Stimulated activated CD8-positive, alpha-beta memory T cell treated with anti-CD3 and anti-CD28 coated beads, Interleukin-7, amount 100 ng/mL, for 1 hour (primary cell): Measurements from ENCODE around the gene DCTN4.

Source experiments
- DNase-seq, 2 donors: peaks; one replicate each; pipeline ENCODE4 v3.0.0-alpha.2; 2020; ENCODE audit warnings: low read depth in 2 of 2

DCTN4 gene

DNA sequence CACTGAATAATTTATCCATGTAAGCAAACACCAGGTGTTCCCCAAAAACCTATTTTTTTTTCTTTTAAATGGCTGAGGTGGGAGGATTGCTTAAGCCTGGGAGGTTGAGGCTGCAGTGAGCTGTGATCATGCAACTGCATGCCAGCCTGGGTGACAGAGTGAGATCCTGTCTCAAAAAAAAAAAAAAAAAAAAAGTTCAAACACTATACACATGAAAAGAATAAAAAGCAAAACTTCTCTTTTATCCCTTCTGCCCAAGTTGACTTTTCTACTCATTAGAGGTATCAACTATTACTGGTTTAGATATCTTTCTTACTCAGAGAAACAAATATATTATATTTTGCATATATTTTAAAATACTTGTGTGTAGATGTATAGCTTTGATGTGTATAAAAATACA is 17.8 kb downstream of the DCTN4 start:
- DNase-seq, result no peak

DNA sequence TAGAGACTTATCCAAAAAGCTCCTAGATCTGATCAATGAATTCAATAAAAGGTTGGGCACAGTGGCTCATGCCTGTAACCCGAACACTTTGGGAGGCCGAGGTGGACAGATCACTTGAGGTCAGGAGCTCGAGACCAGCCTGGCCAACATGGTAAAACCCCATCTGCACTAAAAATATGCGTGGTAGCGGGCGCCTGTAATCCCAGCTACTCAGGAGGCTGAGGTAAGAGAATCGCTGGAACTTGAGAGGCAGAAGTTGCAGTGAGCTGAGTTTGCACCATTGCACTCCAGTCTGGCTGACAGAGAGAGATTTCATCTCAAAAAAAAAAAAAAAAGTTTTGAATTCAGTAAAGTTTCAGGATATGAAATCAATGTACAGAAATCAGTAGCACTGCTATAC is 20.0 kb downstream of the DCTN4 start:
- DNase-seq, result no peak

DNA sequence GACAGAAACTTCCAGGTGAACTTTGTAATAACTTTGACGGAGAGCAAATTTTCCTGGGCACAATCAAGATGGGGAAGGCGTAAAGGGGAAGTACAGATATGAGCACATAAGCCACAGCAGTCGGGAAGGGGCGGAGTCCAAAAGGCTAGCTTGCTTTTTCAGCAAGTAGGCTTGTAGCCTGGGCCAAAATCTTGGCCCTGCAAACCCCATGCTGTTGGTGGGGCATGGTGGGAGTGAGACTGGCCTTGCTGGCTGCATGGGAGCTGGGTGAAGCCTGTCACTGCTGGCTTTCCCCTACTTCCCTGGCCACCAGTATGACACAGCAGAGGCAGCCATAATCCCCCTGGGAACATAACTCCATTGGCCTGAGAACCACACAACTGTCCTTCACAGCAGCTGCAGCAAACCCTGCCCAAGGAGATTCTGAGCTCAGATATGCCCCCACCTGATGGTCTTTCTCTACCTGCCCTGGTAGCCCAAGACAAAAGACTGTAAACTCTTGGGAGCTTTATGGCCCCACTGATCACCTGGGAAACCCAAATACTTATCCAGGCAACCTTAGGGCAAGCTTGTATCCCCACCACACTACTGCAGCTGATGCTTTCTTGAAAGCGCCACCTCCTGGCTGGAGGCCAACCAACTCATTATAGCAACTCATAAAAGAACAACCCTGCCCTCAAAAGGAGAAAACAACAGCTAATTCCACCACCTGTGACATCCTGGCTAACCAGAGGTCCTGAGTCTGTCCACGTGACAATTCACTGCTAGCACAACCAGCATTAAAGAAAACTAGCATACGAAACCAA is 24.0 kb downstream of the DCTN4 start:
- no peak for DNase-seq

DNA sequence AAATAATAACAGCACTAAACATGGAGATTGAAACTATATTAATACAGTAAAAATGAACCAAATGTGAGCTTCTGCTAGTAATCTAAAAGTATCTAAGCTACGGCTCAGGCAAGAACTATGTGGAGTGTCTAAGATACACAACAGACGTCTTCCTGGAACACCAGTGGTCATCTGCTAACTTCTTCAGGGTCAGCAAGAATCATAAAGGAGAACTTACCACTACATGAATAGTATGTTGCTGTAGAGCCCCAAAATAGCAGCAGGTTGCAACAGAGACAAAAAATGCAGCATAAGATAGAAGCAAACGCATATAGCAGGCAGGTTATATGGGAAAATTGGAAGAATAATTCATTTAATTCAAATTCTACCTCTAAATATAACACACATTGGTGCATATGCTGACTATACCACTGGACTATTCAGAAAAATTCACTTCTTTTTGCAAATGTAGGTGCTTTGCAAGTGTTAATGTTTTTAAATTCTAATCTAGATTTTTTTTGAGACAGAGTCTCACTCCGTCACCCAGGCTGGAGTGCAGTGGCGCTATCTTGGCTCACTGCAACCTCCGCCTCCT is 27.1 kb downstream of the DCTN4 start:
- DNase-seq, result no peak

DNA sequence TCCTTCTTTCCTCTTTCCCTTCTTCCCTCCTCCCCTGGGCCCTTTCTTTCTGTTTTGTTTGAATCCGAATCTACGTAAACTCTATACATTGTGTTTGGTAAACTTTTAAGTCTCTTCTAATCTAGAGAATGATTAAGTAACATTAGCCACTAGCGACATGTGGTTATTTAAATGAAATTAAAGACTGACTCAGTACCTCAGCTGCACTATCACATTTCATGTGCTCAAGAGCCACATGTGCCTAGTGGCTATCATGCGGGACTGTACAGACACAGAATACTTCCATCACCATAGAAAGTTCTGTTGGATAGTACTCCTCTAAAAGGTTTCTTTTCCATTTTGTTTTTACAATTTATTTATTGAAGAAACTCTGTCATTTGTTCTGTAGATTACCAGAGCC is 29.0 kb downstream of the DCTN4 start:
- DNase-seq, result no peak

DNA sequence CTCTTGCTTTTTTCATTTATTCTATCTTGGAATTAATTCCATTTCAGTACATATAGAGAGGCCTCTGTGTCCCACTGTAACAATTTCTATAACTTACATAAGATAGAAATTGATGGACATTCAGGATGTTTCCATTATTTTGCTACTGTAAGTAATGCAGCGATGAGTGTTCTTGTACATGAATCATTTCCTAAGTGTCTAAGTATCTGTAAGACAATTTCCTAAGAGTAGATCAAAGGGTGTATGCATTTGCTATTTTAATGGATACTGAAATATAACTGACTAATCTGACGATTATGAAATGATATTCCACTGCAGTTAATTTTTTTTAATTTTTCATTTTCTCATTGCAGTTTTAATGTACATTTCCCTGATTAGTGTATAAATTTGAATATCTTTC is 35.0 kb downstream of the DCTN4 start:
- no peak for DNase-seq

DNA sequence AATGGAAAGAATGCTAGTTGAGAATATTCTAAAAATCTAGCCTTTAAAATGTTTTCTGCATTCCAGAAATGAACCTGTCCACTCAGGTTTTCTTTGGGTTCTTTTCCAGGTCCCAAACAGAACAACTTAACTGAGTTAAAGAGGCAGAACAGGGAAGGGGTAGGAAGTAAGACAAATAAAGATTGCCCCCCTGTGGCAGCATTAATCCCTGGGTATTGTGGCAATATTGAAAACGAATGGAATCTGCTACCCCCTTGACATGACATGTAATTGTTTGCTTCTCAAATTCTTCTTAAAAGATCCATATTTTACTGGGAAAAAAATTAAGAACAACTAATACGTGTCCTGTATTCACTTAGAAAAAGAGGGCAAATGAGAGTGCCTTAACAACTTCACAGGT is 48.7 kb downstream of the DCTN4 start:
- DNase-seq, result no peak

DNA sequence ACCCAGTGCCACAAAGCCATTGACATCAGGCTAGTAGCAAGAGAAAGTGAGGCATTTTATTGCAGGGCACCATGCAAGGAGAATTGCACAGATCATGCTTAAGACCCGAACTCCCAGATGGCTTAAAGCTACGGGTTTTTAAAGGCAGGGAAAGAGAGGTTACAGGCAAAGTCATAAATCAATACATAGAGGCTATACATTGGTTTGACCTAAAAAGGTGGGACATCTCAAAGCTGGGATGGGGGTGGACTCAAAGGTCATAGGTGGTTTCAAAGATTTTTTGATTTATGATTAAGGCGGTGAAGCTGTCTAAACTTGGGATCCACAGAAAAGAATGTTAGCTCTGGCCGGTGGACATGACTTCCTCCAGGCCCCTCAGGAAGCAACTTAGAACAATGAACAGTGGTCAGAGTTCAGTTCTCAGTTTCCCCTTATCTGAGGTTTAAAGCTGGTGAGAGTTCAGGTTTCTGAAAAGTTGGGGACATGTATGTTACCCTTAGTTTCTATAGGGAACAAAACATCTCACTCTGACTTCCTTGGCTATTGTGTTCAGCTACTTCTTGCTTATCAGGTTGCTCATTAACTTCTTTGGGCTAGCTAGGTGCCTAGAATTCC is 51.9 kb downstream of the DCTN4 start:
- no peak for DNase-seq

DNA sequence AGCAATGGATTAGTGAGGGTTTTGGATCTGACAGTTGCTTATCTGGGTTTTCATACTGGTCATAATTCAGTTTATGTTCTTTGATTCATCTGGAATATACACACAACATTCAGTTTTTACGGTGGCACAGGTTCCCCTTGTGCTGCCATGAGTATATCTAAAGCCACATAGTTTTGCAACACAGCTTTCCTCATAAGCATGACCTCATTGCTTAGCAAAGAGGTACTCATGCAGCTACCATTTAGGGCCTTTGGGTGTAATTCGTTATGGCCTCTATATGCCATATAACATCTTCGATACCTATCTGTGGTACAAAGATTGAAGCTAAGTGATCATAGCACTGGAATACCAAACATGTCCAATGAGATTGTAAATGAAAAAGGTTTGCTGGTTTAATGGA is 55.1 kb downstream of the DCTN4 start:
- DNase-seq, result no peak

DNA sequence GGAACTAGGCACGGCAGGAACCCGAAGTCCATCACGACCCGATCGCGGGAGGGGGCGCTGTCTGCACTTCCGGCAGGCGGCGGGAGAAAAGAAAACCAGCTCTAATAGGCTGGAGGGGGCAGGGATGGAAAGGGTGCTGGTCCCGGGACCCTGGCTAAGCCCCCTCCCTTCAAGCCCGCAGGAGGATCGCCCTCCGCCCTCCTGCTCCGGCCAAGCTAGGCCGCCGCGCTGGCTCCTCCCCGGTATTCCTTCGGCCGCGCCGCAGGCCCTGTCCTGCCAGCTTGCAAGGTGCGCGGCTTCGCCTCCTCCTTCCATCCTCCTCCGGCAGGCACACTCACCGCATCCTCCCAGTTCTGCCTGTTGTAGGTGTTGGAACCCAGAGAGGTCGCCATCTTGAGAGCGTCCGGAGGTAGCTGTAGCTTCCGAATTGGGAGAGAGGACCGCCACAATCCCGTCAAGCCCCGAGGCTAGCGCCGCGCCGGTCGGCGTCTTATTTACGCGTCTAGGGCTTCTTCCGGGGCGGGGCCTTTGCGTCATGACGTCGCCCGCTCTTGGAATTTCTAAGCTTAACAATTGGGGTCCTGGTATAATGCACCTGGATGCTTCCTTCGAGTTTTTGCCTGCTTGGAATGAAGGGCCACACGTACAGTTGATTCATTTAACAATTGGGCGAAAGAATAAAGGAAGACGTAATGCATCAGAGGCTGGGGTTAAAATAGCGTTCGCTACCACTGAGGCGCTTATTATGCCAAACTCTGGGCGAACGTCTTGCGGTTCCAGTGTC is 58.0 kb downstream of the DCTN4 start, which contains the start of gene RBM22:
Gene RBM22, minus strand, starts transcription at position 469 of the 784 bp plus-strand sequence. Its CDS starts 77 bp downstream, at position 392.
- DNase-seq, result peak; percentile 82 to 85

DNA sequence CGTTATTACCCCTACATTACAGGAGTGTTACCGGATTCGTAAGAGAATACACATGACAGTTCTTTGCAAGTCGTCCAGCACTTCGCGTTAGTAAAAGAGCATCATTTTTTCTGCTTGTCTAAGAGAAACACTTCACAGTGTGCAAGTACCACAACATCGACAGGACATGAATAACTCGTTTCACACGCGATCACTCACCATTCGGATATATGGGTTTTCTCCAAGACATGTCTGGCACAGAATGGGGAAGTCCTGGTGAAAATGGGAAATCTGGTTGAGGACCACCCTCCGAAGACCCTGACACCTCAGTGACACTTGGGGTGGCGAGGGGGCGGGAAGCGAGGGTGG is 58.6 kb downstream of the DCTN4 start:
- DNase-seq, result no peak

DNA sequence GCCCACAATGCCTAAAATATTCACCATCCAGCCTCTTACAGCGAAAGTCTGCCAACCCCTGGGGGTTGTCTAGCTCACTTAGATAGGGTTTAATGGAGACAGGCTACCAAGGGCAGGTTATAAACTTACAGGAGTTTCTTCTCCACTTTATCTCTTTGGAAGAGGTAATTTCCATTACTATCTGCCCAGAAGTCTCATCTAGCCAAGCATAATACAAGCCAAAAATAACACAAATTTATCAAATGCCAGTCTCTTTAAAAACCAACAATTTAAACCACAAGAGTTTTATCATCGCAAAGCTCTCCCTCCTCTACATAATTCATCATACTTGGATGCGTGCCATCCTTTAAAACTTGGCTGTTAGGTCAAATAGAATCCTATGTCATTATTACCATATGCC is 64.2 kb downstream of the DCTN4 start:
- DNase-seq, result no peak

DNA sequence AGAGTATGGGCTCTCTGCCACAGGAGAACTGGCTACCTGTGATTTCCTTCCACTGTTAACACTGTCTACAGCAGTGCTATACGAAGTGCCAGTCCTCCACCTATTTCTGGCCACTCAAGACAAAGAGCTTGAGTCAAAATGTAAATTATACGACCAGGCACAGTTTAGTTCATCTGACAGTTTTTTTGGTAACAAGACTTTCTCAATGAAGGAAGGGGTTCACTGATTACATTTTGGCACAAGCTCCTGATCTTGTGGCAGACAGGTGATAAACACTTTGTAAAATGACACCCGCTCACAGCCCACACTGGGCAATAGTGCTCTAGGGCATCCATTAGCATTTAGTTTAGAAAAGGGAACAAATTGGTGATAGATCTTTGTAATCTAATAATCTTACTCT is 66.5 kb downstream of the DCTN4 start:
- no peak for DNase-seq

DNA sequence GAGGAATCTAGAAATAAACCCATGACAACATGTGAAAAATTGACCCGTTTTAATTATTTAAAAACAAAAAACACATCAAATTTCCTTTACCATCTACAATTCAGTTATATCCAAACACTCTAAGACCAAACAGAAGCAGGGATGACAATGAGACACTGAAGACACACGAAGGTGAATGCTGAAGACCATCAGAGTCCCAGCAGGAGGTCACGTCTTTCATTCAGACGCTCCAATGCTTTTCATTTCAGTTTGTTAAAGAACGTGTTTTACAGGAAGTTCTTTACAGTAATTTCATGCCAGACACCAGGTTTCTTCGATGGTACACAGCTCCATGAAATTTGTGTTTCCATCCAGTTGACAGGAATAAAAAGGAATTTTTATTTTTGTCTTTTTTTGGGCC is 68.1 kb downstream of the DCTN4 start:
- DNase-seq, result no peak

DNA sequence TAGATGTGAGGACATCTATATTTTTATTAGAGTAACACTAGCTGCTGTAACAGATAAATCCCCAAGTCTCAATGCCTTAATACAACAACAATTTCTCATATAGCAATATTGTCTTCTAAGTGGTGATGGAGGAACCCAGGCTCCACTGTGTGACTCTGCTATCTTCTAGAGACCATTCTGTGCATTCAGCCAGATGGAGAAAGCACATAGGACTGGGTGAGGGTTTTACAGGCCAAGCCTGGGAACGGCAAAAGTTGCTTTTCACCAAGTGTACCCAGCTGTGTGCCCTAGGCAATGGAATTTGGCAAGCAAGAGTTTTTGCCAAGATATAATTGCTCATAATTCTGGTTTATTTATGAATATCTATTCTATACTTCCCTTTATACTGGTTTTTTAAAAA is 69.7 kb downstream of the DCTN4 start:
- DNase-seq, result no peak

DNA sequence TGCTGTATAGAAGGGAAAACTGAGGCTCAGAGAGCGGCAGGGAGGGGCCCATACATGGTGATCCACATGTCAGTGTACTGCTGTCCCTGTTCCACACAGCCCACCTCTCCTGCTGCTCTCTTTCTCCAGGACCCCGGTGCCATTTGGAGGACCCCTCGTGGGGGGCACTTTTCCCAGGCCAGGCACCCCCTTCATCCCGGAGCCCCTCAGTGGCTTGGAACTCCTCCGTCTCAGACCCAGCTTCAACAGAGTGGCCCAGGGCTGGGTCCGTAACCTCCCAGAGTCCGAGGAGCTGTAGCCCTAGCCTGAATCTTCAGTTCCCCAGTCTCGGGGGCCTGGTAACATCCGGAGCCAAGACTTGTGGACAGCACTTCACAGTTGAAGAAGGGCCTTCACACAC is 82.2 kb downstream of the DCTN4 start:
- DNase-seq, result no peak

DNA sequence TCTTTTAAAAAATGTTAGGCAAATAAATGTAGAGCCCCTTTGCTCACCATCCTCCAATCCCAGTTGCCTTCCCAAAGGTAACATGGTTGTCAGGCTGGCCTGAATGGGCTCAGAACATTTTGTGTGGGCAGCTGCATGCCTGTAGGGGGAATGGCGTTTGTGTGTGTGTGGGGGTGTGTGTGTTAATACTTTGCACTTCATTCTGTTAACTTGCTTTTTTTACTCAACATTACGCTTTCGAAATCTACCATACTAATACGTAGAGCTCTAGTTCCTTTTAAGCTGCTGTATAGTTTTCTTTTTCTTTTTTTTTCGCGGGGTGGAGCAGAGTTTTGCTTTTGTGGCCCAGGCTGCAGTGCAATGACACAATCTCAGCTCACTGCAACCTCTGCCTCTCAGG is 83.7 kb downstream of the DCTN4 start:
- DNase-seq, result no peak

DNA sequence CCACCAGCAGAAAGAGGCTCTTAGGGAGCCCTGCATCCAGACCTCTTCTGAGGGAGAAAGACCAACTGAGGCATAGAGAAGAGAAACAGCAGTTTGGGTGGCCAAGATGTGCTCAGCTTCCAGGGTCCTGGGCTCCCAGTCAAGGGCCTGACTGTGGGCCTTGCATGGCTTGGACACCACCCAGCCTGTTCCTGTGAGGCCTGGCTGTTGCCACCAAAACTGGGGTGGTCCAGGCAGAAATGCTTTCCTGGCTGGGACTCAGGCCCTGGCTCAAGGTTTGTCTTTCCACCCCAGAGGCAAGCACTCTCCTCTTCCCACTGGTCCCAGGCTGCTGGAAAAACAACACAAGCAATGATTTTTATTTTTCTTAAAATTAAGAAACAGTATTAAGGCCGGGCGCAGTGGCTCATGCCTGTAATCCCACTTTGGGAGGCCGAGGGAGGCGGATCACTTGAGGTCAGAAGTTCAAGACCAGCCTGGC is 84.4 kb downstream of the DCTN4 start:
- no peak for DNase-seq

DNA sequence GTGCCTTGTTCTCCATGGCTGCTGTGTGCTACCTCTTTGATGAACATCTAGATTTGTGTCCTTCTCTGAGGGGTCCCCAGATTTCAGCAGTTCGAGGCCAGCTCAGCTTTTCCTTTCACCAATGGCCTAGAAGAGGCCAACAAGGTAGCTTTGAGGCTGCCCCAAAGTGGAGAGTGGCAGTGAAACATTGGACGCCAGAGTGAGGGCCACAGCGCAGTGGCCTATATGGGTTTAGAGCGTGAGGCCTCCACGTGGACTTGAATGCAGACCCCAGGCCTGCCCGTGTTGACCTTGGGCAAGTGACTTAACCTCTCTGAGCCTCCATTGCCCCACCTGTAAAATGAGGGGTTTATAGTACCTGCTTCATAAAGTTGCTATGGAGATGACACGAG is 85.9 kb downstream of the DCTN4 start:
- DNase-seq, result no peak

DNA sequence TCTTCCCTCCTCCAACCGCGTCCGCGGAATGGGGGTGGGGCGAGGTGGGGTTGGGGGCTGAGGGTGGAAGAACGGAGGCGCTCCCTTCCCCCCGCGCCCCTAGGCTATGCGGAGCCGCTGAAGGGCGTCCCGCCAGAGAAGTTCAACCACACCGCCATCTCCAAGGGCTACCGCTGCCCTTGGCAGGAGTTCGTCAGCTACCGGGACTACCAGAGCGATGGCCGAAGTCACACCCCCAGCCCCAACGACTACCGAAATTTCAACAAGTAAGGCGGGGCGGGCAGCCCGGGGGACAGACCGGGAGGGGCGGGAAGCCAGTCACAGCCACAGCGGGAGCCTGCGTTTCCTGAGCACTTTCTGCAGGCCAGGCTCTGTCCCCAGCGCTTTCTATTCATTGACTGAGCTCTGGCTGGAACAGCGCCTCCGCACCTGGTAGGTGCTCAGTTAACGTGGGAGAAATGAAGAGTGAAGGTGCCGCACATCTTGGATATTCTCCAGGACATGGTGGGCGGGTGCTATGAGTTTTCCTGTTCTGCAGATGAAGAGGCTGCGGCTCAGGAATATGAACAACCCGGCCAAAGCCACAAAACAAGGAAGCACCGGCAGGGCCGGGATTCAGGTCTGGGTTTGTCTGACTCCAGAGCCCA is 86.5 kb downstream of the DCTN4 start:
- DNase-seq, result no peak

DNA sequence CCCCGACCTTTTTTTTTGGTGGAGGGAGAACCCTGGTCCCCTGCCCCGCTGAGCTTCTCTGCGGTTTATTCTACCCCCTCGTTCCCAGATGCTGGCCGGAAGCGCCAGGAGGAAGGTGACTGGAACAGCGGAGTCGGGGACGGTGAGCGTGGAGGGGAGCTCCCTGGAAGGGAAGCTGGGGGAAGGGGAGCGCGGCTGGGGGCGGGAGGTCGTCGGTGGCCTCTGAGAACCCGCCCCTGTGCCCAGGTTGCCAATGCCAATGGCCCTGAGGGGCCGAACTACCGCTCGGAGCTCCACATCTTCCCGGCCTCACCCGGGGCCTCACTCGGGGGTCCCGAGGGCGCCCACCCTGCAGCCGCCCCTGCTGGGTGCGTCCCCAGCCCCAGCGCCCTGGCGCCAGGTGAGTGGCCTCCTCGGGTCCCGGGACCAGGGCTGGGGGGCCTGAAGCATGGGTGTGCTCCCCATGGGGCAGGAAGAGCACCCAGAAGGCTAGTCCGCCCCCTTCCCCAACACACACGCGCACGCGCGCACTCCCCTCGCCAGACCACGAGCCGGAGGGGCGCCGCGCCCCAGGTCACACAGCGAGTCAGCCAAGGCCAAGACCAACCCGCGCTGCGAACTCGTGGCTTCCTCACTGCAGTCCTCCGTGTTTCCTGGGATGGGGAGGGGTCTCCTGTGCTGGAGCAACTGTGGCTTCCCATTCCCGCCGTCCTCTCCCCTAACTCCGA is 87.1 kb downstream of the DCTN4 start:
- no peak for DNase-seq
